Thyroid gland (tissue), 4 donors: Measurements from ENCODE around the gene MYEOV.

Experiments
- CTCF ChIP-seq, 6 experiments: fragments of 200-600 bp in 3 of 6; fragments of 450-650 bp in 3 of 6; sonication (generic) in 3 of 6; IDR thresholded peaks; one replicate each; pipeline ENCODE4 v1.5.1; 2016 to 2019; ENCODE audit warnings: antibody characterized with exemption in 6 of 6, mild to moderate bottlenecking in 2 of 6, inconsistent platforms in 1 of 6, moderate library complexity in 1 of 6
- POLR2A ChIP-seq, 2 donors: fragments of 450-650 bp; IDR thresholded peaks; one replicate each; pipeline ENCODE4 v1.6.1; 2017; ENCODE audit warnings: antibody characterized with exemption in 2 of 2, mild to moderate bottlenecking in 2 of 2, moderate library complexity in 1 of 2

DNA sequence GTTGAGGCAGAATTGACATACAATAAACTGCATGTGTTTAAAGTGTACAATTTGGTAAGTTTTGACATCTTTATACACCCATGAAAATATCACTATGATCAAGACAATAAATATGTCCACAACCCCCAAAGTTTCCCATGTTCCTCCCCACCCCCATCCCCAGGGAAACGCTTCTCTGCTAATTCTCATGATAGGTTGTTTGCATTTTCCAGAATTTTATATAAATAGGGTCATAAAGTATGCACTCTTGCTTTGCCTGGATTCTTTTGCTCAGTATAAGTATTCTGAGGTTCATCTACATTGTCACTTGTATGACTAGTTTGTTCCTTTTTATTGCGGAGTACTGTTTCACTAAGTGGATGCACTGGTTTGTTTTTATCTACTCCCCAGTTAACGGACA, 35.6 kb downstream of the MYEOV start:
- no peak for TF ChIP-seq CTCF (IDR thresholded peaks at IDR 0.05)
- TF ChIP-seq POLR2A (IDR thresholded peaks at IDR 0.05): no peak
